Hematopoietic multipotent progenitor cell treated with erythropoietin and hydrocortisone succinate and interleukin-3 and kit ligand, for 6 days (in vitro differentiated cells): Measurements from ENCODE around the gene VPS72.
A peak's percentile ranks its signal among the peaks of the same experiment; 100 is the strongest.

Experiments used
- DNase-seq: peaks from one replicate; pipeline ENCODE4 v3.0.0-alpha.2; 2015

The VPS72 gene

DNA sequence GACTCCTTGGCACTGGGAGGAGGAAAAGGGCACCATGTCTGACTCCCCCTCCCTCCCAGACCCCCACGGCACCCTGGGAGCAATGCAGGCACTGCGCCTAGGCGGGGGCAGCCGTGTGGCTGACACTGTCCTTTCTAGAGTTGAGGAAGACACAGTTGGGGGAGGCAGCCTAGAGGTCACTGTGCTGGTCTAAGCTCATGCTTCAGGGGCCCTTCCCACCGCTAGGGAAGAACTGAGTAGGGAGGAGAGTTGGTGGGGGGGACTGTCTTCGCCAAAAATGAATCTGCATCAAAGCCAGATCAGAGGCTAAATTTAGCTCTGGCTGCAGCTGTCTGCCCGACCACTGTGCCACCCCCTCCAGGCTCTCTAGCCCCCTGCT is 47.0 kb downstream of the VPS72 start:
- DNase-seq, result no peak

DNA sequence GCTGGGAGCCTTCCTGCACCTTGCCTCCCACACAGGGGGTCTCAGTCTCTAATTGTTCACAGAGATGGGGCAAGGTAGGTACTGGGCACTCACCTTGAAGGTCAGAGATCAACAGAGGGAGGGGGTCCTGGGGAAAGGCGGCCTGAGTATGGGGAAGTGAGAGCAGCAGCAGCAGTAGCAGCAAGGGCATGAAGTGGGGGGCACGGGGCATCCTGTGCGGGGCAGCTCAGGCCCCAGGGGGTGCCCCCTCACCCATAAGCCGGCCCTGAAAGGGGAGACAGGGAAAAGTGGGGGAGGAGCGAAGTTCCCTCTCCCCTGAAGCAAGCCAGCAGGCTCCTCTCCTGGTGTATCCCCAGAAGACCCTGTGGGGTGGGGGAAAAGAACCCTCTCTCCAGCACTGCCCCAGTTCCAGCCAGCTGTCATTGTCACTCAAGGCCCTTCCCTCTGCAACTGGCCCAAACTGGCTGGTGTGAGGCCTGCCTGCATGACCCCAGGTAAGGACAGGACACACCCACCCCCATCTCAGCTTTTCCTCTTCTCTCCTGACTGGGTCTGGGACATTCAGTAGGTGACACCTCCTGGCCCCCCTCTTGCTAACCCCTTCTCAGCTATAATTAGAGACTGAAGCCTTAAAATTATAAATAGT is 47.5 kb downstream of the VPS72 start:
- no peak for DNase-seq

DNA sequence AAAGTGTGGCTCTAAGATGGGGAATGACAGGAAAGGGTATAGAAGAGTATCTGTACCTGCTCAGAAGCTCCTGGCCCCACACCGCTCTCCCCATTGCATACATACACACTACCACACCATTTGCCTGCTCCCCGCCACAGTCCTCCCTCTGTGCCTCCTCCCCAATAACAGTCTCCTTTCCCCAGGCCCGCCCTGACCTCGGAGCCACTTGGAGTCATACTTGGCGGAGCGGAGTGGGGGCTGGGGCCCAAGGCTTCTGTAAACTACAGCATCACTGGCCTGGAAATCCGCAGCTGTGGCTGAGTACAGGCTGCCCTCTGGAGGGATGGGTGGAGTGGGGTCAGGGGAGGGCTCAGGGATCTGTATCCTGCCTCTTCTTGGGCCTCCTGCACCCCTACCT is 52.2 kb downstream of the VPS72 start:
- DNase-seq, result no peak

GRCh38 chr1:151135433-151136385 is 54.3 kb downstream of the VPS72 start:
- no peak for DNase-seq

DNA sequence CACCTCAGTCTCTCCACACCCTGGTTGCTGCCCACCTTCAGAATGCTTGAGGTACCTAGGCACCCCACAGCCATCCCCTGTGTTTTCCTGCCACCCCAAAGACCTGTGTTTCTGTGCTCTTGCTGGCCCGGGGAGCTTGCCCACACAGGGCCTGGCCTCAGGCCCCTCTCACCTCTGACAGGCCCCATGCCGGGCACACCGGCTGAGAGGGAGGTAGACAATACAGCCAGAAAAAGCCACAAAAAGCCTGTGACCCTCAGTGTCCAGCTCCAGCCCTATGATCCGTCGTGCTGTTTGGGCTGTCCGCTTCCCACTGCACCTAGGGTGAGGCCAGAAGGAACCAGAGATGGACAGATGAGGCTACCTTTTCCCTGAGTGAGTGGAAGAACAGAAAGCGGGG is 55.0 kb downstream of the VPS72 start:
- DNase-seq, result no peak

DNA sequence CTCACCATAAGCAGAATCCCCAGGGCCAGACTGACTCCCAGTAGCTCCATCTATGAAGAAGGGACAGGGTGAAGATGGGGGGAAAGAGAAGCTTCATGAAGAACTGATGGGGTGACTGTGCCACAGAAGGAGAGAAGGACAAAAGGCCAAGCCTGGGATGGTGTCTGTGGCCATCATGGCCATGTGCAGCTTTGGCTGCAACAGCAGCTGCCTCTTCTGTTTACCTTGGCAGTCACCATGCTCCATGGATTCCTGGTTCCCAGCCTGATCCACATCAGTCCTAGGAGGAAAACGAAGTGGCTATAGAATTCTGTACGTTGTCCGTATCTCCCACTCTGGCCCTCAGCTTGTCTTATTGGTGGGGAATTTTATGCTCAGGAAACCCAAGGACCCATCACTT is 55.6 kb downstream of the VPS72 start:
- no peak for DNase-seq

- DNase-seq, result no peak
These were observed 56.8 kb downstream of the VPS72 start for GRCh38 chr1:151133018-151133806.

- no peak for DNase-seq
These were observed 57.5 kb downstream of the VPS72 start for GRCh38 chr1:151132335-151133017.

GRCh38 chr1:151131701-151132334 is 58.2 kb downstream of the VPS72 start:
- DNase-seq, result no peak

DNA sequence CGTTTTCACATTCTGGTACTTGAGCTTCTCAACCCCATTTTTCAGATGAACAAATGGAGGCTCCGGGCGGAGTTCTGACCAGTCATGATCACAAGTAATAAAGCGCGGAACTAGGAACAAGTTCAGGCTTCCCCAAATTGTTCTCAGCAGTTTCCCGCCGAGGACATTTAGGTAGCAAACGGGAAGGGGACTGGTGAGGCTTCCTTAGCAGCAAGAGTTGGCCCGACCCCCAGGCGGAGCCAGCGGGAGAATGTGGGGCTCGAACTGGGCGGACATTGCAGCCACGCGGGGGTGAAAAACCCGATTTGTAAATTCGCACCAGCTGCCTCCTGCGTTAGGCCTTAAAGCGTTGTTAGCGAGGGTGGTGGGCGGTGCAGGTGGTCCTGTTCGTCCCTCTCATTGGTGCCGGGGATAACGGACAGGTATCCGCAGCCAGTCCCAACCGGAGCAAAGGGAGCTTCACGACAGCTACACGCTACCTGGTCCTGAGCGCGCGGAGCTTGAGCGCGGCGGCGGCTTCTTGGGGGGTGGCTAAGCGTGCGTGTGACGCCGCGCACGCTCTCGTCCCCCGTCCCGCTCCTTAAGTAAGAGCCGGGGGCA is 58.9 kb downstream of the VPS72 start:
- DNase-seq, result peak; percentile 92

DNA sequence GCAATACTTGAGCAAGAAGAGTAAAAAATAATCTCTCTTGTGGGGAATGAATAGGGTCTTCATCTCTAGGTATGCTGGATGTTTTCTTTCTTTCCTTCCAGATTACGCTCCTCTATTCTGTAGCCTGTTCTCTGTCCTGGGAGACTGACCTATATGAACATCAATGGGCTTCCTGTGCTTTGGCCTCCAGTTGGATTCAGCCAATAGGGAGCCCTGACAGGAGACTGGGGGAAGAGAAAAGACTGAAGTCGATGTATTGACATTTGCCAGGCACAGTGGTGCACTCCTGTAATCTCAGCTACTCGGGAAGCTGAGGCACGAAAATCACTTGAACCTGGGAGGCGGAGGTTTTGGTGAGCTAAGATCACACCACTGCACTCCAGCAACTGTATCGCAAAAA is 61.2 kb downstream of the VPS72 start:
- no peak for DNase-seq
